Stimulated activated CD4-positive, alpha-beta T cell treated with anti-CD3 and anti-CD28 coated beads, Interleukin-2, amount 100 ng/mL, for 24 hours (primary cell): ENCODE results near the gene USE1.
A peak's percentile ranks its signal among the peaks of the same experiment; 100 is the strongest.

Source experiments
- DNase-seq, 2 donors: peaks; one replicate each; pipeline ENCODE4 v3.0.0-alpha.2; 2020

The USE1 gene

GRCh38 chr19:17206736-17207581 is 8.2 kb upstream of the USE1 start:
- DNase-seq = no peak

- peak; percentile 35 to 69 for DNase-seq
Observed at GRCh38 chr19:17209126-17210036, 5.8 kb upstream of the USE1 start.

DNA sequence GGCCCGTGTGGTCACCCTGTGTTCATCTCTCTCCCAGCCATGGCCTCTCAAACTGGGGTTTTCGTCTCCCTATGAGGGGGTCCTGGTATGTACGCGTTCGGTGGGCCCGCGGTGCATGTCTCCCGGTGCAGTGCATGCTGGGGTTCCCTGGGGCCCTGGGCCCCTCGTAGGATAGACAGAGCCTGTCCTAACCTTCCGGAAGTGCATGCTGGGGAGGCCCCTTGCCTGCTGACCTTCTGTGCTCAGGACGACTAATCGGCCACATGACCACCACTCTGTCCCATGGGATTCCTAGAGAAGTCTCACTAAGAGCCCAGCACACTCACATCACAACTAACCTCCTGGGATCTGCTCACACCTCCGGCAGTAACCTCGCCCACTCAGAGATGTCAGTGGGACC is 4.9 kb upstream of the USE1 start:
- no peak for DNase-seq

DNA sequence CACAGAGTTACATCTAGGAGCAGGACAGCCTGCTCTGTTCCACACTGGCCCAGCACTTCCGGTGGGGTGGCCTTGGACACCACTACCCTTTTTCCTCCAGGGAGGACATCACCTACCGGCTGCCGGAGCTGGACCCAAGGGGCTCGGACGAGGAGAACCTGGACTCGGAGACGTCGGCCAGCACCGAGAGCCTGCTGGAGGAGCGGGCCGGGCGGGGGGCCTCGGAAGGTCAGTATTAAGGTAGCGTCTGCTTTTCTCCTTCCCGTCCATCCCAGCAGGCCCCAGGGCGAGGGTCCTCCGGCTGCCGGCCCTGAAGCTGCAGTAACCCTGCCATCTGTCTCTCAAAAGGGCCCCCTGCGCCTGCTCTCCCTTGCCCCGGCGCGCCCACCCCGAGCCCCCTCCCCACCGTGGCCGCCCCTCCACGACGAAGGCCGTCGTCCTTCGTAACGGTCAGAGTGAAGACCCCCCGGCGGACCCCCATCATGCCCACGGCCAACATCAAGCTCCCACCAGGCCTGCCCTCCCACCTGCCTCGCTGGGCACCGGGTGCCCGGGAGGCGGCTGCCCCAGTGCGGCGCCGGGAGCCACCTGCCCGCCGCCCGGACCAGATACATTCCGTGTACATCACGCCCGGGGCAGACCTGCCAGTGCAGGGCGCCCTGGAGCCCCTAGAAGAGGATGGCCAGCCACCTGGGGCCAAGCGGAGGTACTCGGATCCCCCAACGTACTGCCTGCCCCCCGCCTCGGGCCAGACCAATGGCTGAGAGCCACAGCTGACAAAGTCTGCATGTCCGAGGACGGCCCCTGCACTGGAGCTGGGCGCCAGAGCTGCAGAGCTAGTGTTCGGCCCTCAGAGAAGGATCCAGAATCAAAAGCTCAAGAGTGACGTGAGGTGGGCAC is 3.4 kb upstream of the USE1 start:
- no peak for DNase-seq

DNA sequence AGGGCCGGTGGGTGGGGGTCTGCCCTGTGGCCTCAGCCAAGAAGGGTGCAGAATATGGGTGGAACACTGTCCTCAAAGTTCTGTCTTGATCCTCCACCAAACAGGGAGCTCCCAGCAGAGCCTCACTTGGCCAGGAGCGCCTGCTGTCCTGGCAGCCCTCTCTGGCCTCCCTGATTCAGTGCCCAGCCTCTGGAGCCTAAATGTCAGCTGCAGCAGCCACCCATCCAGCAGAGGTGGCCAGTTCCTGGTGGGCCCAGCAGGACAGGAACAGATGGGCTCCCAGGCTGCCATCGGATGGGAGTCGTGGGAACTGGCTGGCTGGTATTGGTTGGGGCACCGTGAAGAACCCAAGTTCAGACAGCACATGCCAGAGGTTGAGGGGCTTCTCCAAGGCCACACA is 1.8 kb upstream of the USE1 start:
- DNase-seq = no peak

DNA sequence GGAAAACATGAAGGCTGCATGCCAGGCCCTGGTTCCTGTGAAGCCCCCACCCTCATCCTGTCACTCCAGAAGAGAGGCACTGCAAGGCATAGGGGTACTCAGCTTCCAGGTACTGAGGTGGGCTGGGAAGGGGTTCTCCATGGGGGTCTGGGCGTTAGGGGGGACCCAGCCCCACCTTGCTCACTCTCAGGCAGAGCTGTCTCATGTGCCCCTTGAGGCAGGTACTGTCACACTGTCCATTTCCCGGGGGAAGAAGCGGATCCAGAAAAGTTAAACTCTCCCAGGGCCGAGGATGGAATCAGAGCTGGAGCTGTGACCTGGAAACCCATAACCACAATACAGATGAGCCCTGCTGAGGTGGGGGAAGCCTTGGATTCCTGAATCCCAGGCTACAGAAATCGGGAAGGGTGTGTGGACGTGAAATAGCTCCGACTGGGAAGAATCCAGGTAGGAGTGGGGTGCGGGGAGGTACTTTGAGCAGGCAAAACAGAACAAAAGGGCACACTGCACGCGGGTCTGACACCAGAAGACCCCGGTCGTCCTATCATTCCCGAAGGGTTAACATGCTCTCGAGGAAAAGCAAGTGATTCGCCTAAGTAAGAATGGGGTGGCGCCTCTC is 540 bp upstream of the USE1 start:
- no peak for DNase-seq

GRCh38 chr19:17216058-17216670 is 1.0 kb downstream of the USE1 start:
- DNase-seq = no peak

DNA sequence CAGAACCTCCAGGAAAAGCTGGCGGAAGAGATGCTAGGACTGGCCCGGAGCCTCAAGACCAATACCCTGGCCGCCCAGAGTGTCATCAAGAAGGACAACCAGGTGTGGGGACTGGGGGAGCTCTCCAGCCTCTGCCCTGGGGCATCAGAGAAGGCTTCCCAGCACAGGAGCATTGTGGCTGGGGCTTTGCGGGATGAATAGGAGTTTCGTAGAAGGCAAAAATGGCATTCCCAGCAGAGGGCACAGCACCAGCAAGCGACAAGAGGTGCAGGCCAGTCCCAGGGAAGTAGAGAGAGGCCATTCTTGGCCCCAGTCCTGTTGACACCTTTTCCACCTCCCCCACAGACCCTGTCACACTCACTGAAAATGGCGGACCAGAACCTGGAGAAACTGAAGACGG is 4.1 kb downstream of the USE1 start:
- DNase-seq = no peak

GRCh38 chr19:17220207-17220758 is 5.1 kb downstream of the USE1 start:
- peak in 1 of 2 donors; percentile 18 for DNase-seq

DNA sequence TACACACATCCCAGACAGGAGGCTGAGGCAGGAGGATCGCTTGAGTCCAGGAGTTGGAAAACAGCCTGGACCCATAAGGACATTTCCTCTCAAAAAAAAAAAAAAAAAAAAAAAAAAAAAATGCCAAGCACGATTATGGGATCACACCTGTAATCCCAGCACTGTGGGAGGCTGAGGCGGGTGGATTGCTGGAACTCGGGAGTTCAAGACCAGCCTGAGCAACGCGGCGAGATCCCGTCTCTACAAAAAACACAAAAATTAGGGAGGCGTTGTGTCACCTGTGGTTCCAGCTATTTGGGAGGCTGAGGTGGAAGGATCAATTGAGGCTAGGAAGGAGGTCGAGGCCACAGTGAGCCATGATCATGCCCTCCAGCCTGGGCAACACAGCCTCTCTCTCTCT is 9.9 kb downstream of the USE1 start:
- no peak for DNase-seq

DNA sequence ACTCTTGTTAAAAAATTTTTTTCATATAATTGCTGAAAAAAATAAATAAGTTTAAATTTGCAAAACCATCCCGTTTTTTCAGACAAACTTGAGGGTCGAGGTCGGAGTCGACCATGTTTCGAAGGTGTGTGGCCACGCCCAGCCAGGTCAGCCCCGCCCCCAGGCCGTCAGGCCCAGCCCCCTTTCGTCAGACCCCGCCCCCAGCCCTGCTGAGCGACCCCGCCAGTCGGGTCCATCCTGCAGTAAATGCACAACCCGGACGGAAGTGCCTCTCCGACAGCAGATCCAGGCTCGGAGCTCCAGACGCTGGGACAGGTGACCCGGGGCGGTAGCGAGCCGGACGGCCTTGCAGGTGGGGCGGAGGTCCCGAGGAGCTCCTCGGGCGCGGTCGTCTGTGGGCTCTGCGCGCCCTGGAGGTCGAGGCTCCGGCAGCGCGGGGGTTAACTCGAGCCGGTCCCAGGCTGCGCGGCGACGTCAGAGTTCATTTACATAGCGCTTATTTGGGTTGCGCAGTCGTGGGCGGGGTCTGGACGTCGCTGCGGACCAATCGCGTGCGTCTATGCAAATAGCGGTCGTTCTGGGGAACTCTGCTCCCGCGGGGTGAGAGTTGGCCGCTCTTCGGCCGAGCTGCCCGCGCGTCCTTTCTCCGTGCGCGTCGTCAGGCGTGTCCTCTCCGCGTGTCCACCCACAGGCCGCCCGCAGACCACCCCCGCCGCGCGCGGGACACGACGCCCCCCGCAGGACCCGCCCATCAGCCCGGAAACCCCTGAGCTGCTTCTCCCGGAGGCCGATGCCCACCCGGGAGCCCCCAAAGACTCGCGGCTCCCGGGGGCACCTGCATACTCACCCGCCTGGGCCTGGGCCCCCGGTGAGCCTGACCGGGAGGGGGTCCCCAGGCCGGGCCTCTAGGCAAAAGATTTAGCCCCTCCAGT is 11.1 kb downstream of the USE1 start, which contains the start of gene OCEL1:
Gene OCEL1, plus strand, starts transcription at position 225 of the 932 bp plus-strand sequence. Its CDS starts 22 bp downstream, at position 247.
- DNase-seq = peak; percentile 97 to 98

- no peak for DNase-seq
Observed at GRCh38 chr19:17227798-17228367, 12.7 kb downstream of the USE1 start.

GRCh38 chr19:17229890-17230289 is 14.7 kb downstream of the USE1 start:
- no peak for DNase-seq

GRCh38 chr19:17232258-17232657 is 17.1 kb downstream of the USE1 start:
- no peak for DNase-seq

DNA sequence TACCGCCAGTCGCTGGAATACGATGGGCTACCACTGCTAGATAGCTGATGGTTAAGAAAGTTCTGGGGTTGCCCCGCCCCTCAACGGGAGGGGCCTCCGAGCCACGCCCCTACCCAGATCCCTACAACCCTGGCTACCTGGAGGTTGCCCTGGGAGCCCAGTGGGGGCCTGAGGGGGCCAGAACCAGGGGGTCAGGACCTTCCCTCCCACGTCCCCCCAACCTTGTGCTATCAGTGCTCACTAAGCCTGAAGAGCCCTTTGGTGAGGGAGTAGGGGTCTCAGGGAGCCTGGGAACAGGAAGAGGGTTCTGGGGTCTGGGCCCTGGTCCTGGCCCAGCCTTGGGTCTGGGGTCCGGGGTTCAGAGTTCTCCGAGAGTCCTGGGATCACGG is 19.7 kb downstream of the USE1 start:
- DNase-seq = peak; percentile 76 to 77

- peak; percentile 75 for DNase-seq
Observed at GRCh38 chr19:17235300-17235970, 20.3 kb downstream of the USE1 start.

DNA sequence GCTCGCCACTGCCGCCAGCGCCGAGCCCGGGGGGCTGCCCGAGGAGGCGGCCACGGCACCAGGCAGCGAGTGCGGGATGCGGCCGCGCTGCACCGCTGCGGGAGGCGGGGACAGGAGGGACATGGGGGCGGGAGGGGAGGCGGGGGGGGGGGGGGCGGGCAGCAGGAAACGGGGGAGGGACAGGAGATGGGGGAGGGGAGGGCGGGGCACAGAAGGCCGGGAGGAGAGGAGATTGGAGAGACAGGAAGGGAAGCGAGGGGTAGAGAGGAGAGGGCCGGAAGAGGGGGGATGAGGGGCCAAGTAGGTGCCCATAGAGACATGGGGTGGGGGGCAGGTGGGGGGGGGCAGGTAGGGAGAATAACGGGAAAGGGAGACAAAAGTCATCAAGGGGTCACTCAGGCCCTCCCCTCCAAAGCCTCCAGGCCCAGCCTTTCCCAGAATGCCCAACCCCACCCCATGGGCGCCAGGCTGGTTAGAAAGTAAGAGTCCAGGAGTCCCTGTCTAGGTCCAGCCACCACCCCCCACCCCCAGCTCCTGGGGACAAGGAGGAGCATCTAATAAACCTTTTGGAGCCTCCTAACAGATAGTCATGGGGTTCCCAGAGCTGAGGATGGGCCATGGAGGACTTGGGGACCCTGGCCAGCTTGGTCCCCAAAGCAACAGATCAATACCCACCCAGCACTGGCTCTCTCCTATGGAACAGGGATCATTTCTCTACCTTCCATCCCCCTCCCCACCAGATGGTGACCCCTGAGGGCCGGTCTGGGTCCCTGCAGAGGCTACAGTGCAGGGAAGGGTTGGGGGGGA is 21.0 kb downstream of the USE1 start:
- DNase-seq = no peak

DNA sequence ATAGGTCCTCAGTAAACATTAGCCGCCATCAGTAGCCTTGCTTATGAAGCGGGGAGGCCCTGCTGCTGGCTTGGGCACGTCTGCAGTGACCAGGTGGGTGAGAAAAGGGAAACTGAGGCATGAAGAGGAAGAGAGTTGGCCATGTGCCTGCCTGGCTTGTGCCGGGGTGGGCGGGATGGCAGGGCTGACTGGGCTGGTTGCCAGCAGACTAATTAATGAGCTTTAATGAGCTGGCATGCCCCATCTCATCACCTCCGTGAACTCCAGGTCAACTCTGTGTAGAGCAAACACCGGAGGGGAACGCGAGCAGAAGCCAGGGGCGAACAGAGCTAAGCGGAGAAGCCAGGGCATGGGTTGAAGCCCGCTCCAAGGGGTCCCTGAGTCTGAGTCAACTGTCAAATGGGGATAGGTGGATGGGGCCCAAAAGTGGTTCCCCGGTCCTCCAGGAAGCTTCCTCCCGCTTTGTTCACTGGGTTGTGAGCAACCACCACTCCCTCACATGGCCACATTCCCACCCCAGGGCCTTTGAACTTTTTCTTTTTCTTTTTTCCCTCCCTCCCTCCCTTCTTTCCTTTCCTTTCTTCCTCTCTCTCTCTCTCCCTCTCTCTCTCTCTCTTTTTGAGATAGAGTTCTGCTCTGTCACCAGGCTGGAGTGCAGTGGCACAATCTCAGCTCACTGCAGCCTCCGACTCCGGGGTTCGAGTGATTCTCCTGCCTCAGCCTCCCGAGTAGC is 21.8 kb downstream of the USE1 start:
- no peak for DNase-seq
